Right cardiac atrium (tissue), 5 donors: ENCODE measurements around the gene RAMP3. TPM values are rescaled to one million over a fixed set of nuclear protein-coding genes. Genes with fewer than 3 reads are reported as not detected.
A peak's percentile ranks its signal among the peaks of the same experiment; 100 is the strongest.

Experiments used
- ATAC-seq, 2 donors: fragments of 200-7000 bp; cut with Tn5 transposase; one replicate each; pipeline versions ENCODE4 v1.8.0 to v1.9.1; 2020; ENCODE audit warnings: moderate library complexity in 2 of 2, mild to moderate bottlenecking in 1 of 2
- DNase-seq, 3 donors: peaks; one replicate each; pipeline ENCODE4 v3.0.0-alpha.2; 2020
- H3K27ac ChIP-seq: one replicate; pipeline ENCODE4 v1.5.1; 2013; ENCODE audit warnings: mild to moderate bottlenecking, low read length, control low read depth, moderate library complexity
- H3K27me3 ChIP-seq: one replicate; pipeline ENCODE4 v1.6.1; 2013; ENCODE audit not compliant: control insufficient read depth, insufficient read depth
- H3K4me1 ChIP-seq: one replicate; pipeline ENCODE4 v1.6.1; 2013; ENCODE audit warnings: low read length; ENCODE audit not compliant: control insufficient read depth, insufficient read depth
- H3K4me3 ChIP-seq: one replicate; pipeline ENCODE4 v1.5.1; 2013; ENCODE audit warnings: low read length, control low read depth
- H3K9me3 ChIP-seq: one replicate; pipeline ENCODE4 v1.6.1; 2013; ENCODE audit warnings: low read length; ENCODE audit not compliant: control insufficient read depth
- WGBS: extraction: QIAGEN DNeasy Blood & Tissue Kit; methylation state at CpG from one replicate; pipeline ENCODE4 v1.1.7; 2013; 5-methylcytosine and 5-hydroxymethylcytosine counted together
- intact Hi-C, 4 donors: fragments of 100-400 bp; cut with DNase I; formaldehyde crosslinking; loops; one replicate each; pipeline versions ENCODE4 v1.11.0 to v1.14.0; 2022 to 2023
- polyA plus RNA-seq: library from polyadenylated mRNA; stranded (reverse); fragments of 200-250 nt; gene quantifications from one replicate; pipeline ENCODE4 v1.2.3, GENCODE V29; 2013
- total RNA-seq, 4 donors: library from RNA; stranded (reverse); fragmentation: NEBNext Ultra II Directional; extraction: Animal tissue kit (Norgen Biotek cat#: 25700); gene quantifications; one replicate each; pipeline ENCODE4 v1.2.1, GENCODE V29; 2021
- donor health status: healthy with polysubstance abuse.
- donor health status: DM: no; HTN: yes; CAD: no.
- donor health status: DM: no; HTN: no; CAD: no.
- donor health status: DM: no; HTN: yes; CAD: no; lungs with severe emphysema.
- donor health status: DM: yes; HTN: yes; CAD: no.

RAMP3 gene
- total and polyA plus RNA-seq, 5 donors, result 22.2 to 58.4 (median 37.4) TPM

DNA sequence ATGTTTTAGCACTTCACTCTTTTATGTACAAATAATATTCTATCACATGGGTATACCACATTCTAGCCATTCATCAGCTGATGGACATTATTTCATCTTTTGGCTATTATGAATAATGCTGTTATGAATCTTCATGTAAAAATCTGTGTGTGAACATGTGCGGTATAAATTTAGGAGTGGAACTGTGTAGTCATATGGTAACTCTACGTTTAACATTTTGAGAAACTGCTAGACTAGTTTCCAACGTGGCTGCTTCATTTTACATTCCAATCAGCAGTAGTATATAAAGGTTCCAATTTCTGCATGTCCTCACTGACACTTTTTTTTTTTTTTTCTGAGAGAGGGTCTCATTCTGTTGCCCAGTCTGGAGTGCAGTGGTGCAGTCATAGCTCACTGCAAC is 8.3 kb downstream of the RAMP3 start:
- no peaks in the 10 kb centered on the region for H3K4me1 ChIP-seq
- DNase-seq (no peak), ATAC-seq (no peak)
- intact Hi-C loops, result no loop called here
- H3K27me3 ChIP-seq, result no peaks in the 10 kb centered on the region
- no peaks in the 10 kb centered on the region for H3K9me3 ChIP-seq
- H3K4me3 ChIP-seq, result no peak overlapping the region
- H3K27ac ChIP-seq, result no peak overlapping the region
- WGBS, result 59% methylated on average over 3 of the region's 3 CpGs

DNA sequence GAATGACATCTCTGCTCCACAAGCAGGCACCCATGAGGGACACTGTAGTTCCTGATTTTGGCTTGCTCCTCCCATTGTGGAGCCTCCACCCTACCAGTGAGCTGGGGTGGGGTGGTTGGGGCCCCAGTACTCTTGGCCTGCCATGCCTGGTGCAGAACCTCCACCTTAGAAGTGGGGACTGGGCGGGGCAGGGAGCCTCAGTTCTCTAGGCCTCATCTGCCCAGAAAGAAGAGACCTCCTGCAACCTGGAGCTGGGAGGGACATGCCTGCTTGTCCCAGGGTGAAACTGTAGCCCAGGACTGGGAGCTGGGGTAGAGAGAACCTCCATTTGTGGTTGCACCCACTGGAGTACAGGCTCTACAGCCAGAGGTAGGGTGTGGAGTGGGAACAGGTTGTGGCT is 14.4 kb downstream of the RAMP3 start:
- H3K9me3 ChIP-seq, result no peaks in the 10 kb centered on the region
- H3K4me1 ChIP-seq, result no peaks in the 10 kb centered on the region
- no peak for ATAC-seq
- no peaks in the 10 kb centered on the region for H3K27me3 ChIP-seq
- no peak overlapping the region for H3K4me3 ChIP-seq
- H3K27ac ChIP-seq, result no peak overlapping the region
- intact Hi-C loops, result no loop called here
- DNase-seq, result peak in 2 of 3 donors; percentile 11 to 16
- 94% methylated on average over 1 of the region's 1 CpG for WGBS

GRCh38 chr7:45173596-45174327 is 16.2 kb downstream of the RAMP3 start:
- no peak for ATAC-seq
- H3K27ac ChIP-seq, result no peak overlapping the region
- 79% methylated on average over 6 of the region's 6 CpGs for WGBS
- no peaks in the 10 kb centered on the region for H3K4me1 ChIP-seq
- no peak overlapping the region for H3K4me3 ChIP-seq
- intact Hi-C loops, result no loop called here
- no peaks in the 10 kb centered on the region for H3K9me3 ChIP-seq
- DNase-seq, result peak in 2 of 3 donors; percentile 23 to 24
- no peaks in the 10 kb centered on the region for H3K27me3 ChIP-seq

DNA sequence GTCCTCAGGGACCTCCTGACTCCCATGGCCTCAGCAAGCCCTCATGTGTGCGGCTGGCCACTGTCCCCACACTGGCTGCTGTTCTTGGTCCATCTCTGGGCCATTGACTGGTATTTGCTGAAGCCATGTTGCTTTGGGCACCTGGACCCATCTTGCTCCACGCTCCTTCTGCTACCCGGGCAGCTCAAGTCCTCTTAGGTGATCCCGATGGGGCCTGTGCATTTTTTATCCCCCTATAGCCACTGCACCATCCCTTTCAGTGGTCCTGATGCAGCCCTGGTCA is 16.7 kb downstream of the RAMP3 start:
- ATAC-seq (no peak), DNase-seq (peak in 1 of 3 donors; percentile 4)
- Histone ChIP-seq H3K27ac (no peak overlapping the region), H3K4me3 (no peak overlapping the region), H3K9me3 (no peaks in the 10 kb centered on the region), H3K4me1 (no peaks in the 10 kb centered on the region), H3K27me3 (no peaks in the 10 kb centered on the region)
- intact Hi-C loops, result no loop called here
- WGBS, result 88% methylated on average over 4 of the region's 4 CpGs

GRCh38 chr7:45174966-45175765 is 17.6 kb downstream of the RAMP3 start:
- Histone ChIP-seq H3K27ac (no peak overlapping the region), H3K4me1 (no peaks in the 10 kb centered on the region), H3K4me3 (no peak overlapping the region), H3K27me3 (no peaks in the 10 kb centered on the region), H3K9me3 (no peaks in the 10 kb centered on the region)
- DNase-seq (peak in 1 of 3 donors; percentile 20), ATAC-seq (no peak)
- WGBS, result 75% methylated on average over 4 of the region's 4 CpGs
- intact Hi-C loops, result no loop called here

- DNase-seq, result peak in 1 of 3 donors; percentile 10
- Histone ChIP-seq H3K4me3 (no peak overlapping the region), H3K27me3 (no peaks in the 10 kb centered on the region), H3K9me3 (no peaks in the 10 kb centered on the region), H3K27ac (no peak overlapping the region), H3K4me1 (no peaks in the 10 kb centered on the region)
- intact Hi-C loops, result no loop called here
- 83% methylated on average over 5 of the region's 5 CpGs for WGBS
- ATAC-seq, result no peak
Measured at GRCh38 chr7:45176091-45176490, 18.5 kb downstream of the RAMP3 start.

- 88% methylated on average over 19 of the region's 19 CpGs for WGBS
- Histone ChIP-seq H3K4me1 (no peaks in the 10 kb centered on the region), H3K27me3 (no peaks in the 10 kb centered on the region), H3K4me3 (no peak overlapping the region), H3K9me3 (no peaks in the 10 kb centered on the region), H3K27ac (no peak overlapping the region)
- DNase-seq, result peak in 2 of 3 donors; percentile 32 to 35
- intact Hi-C loops, result no loop called here
- no peak for ATAC-seq
Measured at GRCh38 chr7:45176886-45177731, 19.5 kb downstream of the RAMP3 start.

DNA sequence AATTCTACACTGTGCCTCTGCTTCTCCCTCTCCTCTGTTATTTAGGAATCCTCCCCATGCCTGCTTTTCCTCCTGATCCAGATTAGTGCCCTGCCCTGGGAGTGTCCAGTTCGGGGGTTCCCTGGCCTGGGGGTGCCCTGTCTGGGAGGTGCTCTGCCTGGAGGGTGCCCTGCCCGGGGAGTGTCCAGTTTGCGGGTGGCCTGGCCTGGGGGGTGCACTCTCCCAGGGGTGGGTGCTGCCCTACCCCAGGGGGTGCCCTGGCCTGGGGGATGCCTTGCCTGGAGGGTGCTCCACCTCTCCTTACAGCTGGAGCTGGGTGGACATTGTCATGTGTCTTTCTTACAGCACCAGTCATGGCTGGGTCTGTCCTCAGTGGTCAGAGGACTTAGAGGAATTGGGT is 20.2 kb downstream of the RAMP3 start:
- H3K4me1 ChIP-seq, result no peaks in the 10 kb centered on the region
- DNase-seq (peak in 2 of 3 donors; percentile 27 to 48), ATAC-seq (no peak)
- H3K9me3 ChIP-seq, result no peaks in the 10 kb centered on the region
- H3K4me3 ChIP-seq, result no peak overlapping the region
- no peaks in the 10 kb centered on the region for H3K27me3 ChIP-seq
- WGBS, result 97% methylated on average over 3 of the region's 3 CpGs
- H3K27ac ChIP-seq, result no peak overlapping the region
- intact Hi-C loops, result no loop called here

- intact Hi-C loops, result no loop called here
- H3K27ac ChIP-seq, result no peak overlapping the region
- DNase-seq, result peak in 1 of 3 donors; percentile 24
- H3K4me1 ChIP-seq, result no peaks in the 10 kb centered on the region
- no peak for ATAC-seq
- no peaks in the 10 kb centered on the region for H3K9me3 ChIP-seq
- H3K27me3 ChIP-seq, result no peaks in the 10 kb centered on the region
- no peak overlapping the region for H3K4me3 ChIP-seq
- WGBS, result 68% methylated on average over 13 of the region's 13 CpGs
Measured at GRCh38 chr7:45178241-45179225, 20.9 kb downstream of the RAMP3 start.

- no peak for DNase-seq
- Histone ChIP-seq H3K4me1 (no peaks in the 10 kb centered on the region), H3K27ac (no peak overlapping the region), H3K4me3 (no peak overlapping the region), H3K27me3 (no peaks in the 10 kb centered on the region), H3K9me3 (no peaks in the 10 kb centered on the region)
- intact Hi-C loops, result no loop called here
- 78% methylated on average over 9 of the region's 9 CpGs for WGBS
- ATAC-seq, result no peak
Measured at GRCh38 chr7:45179666-45180065, 22.1 kb downstream of the RAMP3 start.
